Measurements from ENCODE around the gene NDOR1.

DNA sequence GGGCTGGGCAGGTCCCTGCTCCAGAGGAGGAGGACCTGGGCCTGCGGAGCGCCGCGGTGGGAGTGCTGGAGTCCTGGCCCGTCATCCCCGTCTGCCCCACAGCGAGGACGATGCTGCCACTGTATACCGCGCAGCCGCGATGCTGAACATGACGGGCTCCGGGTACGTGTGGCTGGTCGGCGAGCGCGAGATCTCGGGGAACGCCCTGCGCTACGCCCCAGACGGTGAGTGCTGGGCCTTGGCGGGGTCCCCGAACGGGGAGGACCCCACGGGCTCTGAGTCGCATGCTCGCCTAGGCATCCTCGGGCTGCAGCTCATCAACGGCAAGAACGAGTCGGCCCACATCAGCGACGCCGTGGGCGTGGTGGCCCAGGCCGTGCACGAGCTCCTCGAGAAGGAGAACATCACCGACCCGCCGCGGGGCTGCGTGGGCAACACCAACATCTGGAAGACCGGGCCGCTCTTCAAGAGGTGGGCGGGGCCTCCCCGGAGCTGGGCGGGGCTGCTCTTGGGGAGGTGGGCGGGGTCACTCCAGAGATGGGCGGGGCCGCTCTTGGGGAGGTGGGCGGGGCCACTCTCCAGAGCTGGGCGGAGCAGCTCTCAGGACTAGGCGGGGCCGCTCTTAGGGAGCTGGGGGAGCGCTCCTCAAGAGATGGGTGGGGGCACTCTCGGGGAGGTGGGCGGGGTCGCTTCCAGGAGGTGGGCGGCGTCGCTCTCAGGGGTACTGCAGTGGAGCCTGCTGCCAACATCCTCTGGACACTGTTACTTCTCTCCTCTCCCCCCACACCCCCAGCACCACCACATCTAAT, 48.7 kb upstream of the NDOR1 start:
- TF ChIP-seq ZNF274 (IDR thresholded peaks at IDR 0.05; ENCODE audit: borderline replicate concordance, extremely low read depth, low read length) = no peak
- TF ChIP-seq, protein P1, sequence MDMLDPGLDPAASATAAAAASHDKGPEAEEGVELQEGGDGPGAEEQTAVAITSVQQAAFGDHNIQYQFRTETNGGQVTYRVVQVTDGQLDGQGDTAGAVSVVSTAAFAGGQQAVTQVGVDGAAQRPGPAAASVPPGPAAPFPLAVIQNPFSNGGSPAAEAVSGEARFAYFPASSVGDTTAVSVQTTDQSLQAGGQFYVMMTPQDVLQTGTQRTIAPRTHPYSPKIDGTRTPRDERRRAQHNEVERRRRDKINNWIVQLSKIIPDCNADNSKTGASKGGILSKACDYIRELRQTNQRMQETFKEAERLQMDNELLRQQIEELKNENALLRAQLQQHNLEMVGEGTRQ (IDR thresholded peaks at IDR 0.05; ENCODE audit: low read length) = no peak
- TF ChIP-seq, protein P2, sequence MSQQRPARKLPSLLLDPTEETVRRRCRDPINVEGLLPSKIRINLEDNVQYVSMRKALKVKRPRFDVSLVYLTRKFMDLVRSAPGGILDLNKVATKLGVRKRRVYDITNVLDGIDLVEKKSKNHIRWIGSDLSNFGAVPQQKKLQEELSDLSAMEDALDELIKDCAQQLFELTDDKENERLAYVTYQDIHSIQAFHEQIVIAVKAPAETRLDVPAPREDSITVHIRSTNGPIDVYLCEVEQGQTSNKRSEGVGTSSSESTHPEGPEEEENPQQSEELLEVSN (IDR thresholded peaks at IDR 0.05) = no peak
- TF ChIP-seq HDAC6 (IDR thresholded peaks at IDR 0.05; ENCODE audit: low read depth, low read length) = no peak
- TF ChIP-seq, protein P3, sequence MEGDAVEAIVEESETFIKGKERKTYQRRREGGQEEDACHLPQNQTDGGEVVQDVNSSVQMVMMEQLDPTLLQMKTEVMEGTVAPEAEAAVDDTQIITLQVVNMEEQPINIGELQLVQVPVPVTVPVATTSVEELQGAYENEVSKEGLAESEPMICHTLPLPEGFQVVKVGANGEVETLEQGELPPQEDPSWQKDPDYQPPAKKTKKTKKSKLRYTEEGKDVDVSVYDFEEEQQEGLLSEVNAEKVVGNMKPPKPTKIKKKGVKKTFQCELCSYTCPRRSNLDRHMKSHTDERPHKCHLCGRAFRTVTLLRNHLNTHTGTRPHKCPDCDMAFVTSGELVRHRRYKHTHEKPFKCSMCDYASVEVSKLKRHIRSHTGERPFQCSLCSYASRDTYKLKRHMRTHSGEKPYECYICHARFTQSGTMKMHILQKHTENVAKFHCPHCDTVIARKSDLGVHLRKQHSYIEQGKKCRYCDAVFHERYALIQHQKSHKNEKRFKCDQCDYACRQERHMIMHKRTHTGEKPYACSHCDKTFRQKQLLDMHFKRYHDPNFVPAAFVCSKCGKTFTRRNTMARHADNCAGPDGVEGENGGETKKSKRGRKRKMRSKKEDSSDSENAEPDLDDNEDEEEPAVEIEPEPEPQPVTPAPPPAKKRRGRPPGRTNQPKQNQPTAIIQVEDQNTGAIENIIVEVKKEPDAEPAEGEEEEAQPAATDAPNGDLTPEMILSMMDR (IDR thresholded peaks at IDR 0.05; ENCODE audit: control extremely low read depth in 1 of 3, insufficient read depth in 1 of 3, low read depth in 1 of 3, low read length in 3 of 3) = no peak
- no peak for TF ChIP-seq JUND (IDR thresholded peaks at IDR 0.05; ENCODE audit: low read length)
- TF ChIP-seq CBX8 (IDR thresholded peaks at IDR 0.05; ENCODE audit: borderline replicate concordance, low read depth, low read length) = no peak
- no peak for TF ChIP-seq TEAD4 (IDR thresholded peaks at IDR 0.05; ENCODE audit: low read depth, low read length)
- no peak for TF ChIP-seq CEBPB (IDR thresholded peaks at IDR 0.05; ENCODE audit: low read depth, low read length)

Measured in H1 (cell line).